Endothelial cell (in vitro differentiated cells): ENCODE measurements around the gene RASA2. TPM values are rescaled to one million over a fixed set of nuclear protein-coding genes. Genes with fewer than 3 reads are reported as not detected.

Experiments
- DNase-seq: peaks from one replicate; pipeline ENCODE4 v3.0.0; 2021; ENCODE audit warnings: low spot score
- H3K27ac Mint-ChIP-seq: one replicate; pipeline ENCODE4 v1.8.0; 2021; ENCODE audit warnings: mixed read lengths, inconsistent platforms; ENCODE audit not compliant: unreplicated experiment
- H3K27me3 Mint-ChIP-seq: one replicate; pipeline ENCODE4 v1.8.0; 2021; ENCODE audit warnings: mild to moderate bottlenecking, moderate library complexity, mixed read lengths, inconsistent platforms; ENCODE audit not compliant: unreplicated experiment
- H3K36me3 Mint-ChIP-seq: one replicate; pipeline ENCODE4 v1.8.0; 2021; ENCODE audit warnings: mild to moderate bottlenecking, low read depth, mixed read lengths, inconsistent platforms; ENCODE audit not compliant: unreplicated experiment
- H3K4me1 Mint-ChIP-seq: one replicate; pipeline ENCODE4 v1.8.0; 2021; ENCODE audit warnings: mild to moderate bottlenecking, mixed read lengths, inconsistent platforms; ENCODE audit not compliant: unreplicated experiment
- H3K4me3 Mint-ChIP-seq: one replicate; pipeline ENCODE4 v1.8.0; 2021; ENCODE audit warnings: mild to moderate bottlenecking, mixed read lengths, inconsistent platforms; ENCODE audit not compliant: unreplicated experiment
- H3K9me3 Mint-ChIP-seq: one replicate; pipeline ENCODE4 v1.8.0; 2021; ENCODE audit warnings: mixed read lengths, inconsistent platforms; ENCODE audit not compliant: unreplicated experiment
- total RNA-seq: library from RNA; stranded (reverse); fragmentation: NEBNext Ultra II Directional; extraction: Animal tissue kit (Norgen Biotek cat#: 25700); gene quantifications from one replicate; pipeline ENCODE4 v1.2.1, GENCODE V29; 2021; ENCODE audit not compliant: unreplicated experiment
- TF ChIP-seq, protein P1 (sequence below): fragments of 200-600 bp; sonication (generic); IDR thresholded peaks from one replicate; pipeline ENCODE4 v1.5.0; 2021; ENCODE audit warnings: antibody characterized with exemption; ENCODE audit not compliant: unreplicated experiment

The RASA2 gene
- total RNA-seq, 1 donor from 2014 or later, result 32.5 TPM

DNA sequence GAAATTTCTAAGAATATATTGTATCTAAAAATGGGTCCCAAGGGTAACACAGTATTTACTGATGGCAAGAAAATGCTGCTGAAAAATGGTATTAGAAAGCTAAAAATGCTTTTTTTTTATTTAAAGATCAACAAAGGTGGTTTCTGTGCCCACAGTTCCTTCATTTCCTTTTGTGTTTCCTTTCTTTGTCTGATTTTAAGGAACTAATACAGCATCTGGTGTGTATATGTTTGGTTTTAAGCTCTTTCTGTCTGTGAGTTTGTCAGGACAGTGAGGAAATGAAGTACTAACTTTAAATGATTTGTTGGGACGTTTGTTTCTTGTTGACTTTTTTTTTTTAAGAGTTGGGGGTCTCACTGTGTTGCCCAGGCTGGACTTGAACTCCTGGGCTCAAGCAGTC lies 38.2 kb downstream of the RASA2 start:
- TF ChIP-seq, protein P1, sequence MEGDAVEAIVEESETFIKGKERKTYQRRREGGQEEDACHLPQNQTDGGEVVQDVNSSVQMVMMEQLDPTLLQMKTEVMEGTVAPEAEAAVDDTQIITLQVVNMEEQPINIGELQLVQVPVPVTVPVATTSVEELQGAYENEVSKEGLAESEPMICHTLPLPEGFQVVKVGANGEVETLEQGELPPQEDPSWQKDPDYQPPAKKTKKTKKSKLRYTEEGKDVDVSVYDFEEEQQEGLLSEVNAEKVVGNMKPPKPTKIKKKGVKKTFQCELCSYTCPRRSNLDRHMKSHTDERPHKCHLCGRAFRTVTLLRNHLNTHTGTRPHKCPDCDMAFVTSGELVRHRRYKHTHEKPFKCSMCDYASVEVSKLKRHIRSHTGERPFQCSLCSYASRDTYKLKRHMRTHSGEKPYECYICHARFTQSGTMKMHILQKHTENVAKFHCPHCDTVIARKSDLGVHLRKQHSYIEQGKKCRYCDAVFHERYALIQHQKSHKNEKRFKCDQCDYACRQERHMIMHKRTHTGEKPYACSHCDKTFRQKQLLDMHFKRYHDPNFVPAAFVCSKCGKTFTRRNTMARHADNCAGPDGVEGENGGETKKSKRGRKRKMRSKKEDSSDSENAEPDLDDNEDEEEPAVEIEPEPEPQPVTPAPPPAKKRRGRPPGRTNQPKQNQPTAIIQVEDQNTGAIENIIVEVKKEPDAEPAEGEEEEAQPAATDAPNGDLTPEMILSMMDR, result no peak
- Mint-ChIP-seq H3K27me3 (peaks cover 2% of the 10 kb centered on the region), H3K27ac (peak overlapping the region; percentile 97), H3K4me3 (peak overlapping the region; percentile 52), H3K4me1 (peaks cover 64% of the 10 kb centered on the region), H3K9me3 (no peaks in the 10 kb centered on the region), H3K36me3 (peaks cover 11% of the 10 kb centered on the region)
- no peak for DNase-seq

DNA sequence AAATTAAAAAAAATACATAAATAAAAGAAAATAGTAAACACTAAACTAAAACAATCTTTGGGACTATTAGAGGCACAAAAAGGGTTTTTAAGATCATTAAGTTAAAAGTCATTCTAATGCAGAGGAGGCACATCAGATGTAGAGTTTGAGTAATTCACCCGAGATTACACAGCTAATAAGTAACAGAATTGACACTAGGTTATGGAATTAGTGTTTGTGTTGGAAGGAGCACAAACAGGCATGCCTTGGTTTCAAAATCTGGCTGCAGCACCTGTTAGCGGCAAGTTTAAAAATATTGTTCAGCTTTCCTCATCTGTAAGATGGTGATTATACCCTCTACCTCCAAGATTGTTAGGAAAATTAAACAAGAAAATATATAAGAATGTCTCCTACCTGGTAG lies 39.0 kb downstream of the RASA2 start:
- Mint-ChIP-seq H3K4me1 (peaks cover 70% of the 10 kb centered on the region), H3K36me3 (peaks cover 8% of the 10 kb centered on the region), H3K9me3 (no peaks in the 10 kb centered on the region), H3K27me3 (peaks cover under 1% of the 10 kb centered on the region), H3K4me3 (no peak overlapping the region), H3K27ac (peak overlapping the region; percentile 82)
- TF ChIP-seq, protein P1, result no peak
- no peak for DNase-seq

DNA sequence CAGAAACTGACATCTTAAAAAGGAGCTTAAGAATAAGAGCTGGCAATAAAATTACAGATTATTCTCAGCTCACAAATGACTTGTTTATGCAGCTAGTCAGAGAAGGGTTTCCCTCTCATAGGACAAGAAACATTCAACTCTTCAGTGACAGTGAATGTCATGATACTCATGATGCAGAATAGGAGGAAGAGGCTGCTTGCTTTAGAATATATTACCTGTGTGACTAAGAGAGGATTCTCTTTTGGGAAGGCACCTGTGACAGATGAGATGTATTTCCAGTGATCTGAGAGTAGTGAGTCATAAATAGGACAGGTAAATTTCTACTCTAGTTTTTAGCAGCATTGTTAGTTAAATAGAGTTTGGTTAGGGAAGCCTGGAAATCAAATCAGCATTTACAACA lies 39.9 kb downstream of the RASA2 start:
- Mint-ChIP-seq H3K27ac (peak overlapping the region; percentile 82), H3K9me3 (no peaks in the 10 kb centered on the region), H3K36me3 (peaks cover 5% of the 10 kb centered on the region), H3K27me3 (no peaks in the 10 kb centered on the region), H3K4me1 (peaks cover 67% of the 10 kb centered on the region), H3K4me3 (peak overlapping the region; percentile 7)
- DNase-seq, result no peak
- TF ChIP-seq, protein P1, result no peak

DNA sequence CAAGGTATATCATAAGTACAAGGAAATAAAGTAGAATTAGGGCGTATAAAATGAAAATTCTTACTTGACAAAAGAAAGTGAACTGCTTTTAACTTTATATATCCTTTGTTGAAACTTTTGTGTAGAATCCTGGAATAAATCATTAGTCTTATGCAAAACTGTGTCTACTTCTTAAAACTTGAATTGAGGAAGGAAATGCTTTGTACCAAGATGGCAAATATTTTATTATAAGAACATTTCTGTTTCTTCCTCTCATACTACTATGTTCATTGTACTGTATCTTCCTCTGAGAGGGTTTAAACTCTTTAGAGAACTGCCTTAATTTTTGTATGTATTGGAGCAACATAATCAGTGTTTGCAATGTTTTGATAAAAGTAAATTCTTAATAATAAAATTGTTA lies 42.0 kb downstream of the RASA2 start:
- Mint-ChIP-seq H3K4me1 (peaks cover 56% of the 10 kb centered on the region), H3K36me3 (peaks cover 5% of the 10 kb centered on the region), H3K27me3 (no peaks in the 10 kb centered on the region), H3K4me3 (no peak overlapping the region), H3K27ac (no peak overlapping the region), H3K9me3 (no peaks in the 10 kb centered on the region)
- no peak for DNase-seq
- TF ChIP-seq, protein P1, result no peak

DNA sequence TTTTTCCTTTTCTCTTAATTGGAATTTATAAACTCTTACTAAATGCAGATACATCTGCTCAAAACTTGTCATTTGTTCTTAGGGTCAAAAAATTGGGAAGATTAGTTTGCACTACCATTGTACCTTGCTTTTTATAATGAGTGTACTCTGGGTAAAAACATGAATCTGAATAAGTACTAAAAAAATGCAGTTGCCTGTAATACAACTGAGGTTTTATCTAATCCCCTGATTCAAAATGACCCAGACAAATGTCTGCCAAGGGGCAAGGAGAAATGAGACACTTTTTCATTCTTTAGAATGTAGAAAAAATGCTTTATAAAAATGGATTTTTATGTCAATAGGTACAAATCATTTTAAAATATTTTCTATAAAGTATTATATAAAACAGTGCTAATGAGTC lies 42.4 kb downstream of the RASA2 start:
- no peak overlapping the region for H3K27ac Mint-ChIP-seq
- TF ChIP-seq, protein P1, result no peak
- peaks cover 52% of the 10 kb centered on the region for H3K4me1 Mint-ChIP-seq
- H3K4me3 Mint-ChIP-seq, result no peak overlapping the region
- no peaks in the 10 kb centered on the region for H3K9me3 Mint-ChIP-seq
- H3K27me3 Mint-ChIP-seq, result no peaks in the 10 kb centered on the region
- no peak for DNase-seq
- peaks cover 8% of the 10 kb centered on the region for H3K36me3 Mint-ChIP-seq
